Stimulated activated CD8-positive, alpha-beta memory T cell treated with anti-CD3 and anti-CD28 coated beads, Interleukin-15, amount 100 ng/mL, for 4 hours (primary cell): ENCODE measurements around the gene QPRT.
"Not testable (repeated sequence)": the region's sequence is repeated elsewhere in the genome, so short reads cannot be mapped to it uniquely, and the experiment has no call there.

ENCODE experiments used
- DNase-seq, 2 donors: peaks; one replicate each; pipeline ENCODE4 v3.0.0-alpha.2; 2020; ENCODE audit warnings: low read depth in 2 of 2

QPRT gene

GRCh38 chr16:29719063-29719462, 40.1 kb downstream of the QPRT start:
- DNase-seq, result no peak

- DNase-seq, result no peak
These were observed 41.7 kb downstream of the QPRT start for GRCh38 chr16:29720703-29721102.

GRCh38 chr16:29721167-29721879, 42.3 kb downstream of the QPRT start:
- not testable (repeated sequence) for DNase-seq

GRCh38 chr16:29726845-29727377, 47.9 kb downstream of the QPRT start:
- no peak for DNase-seq

- no peak for DNase-seq
These were observed 48.5 kb downstream of the QPRT start for GRCh38 chr16:29727452-29727851.

- no peak for DNase-seq
These were observed 50.1 kb downstream of the QPRT start for GRCh38 chr16:29729116-29729521.

- DNase-seq, result no peak
These were observed 51.7 kb downstream of the QPRT start for GRCh38 chr16:29730649-29731048.

GRCh38 chr16:29731768-29732601, 53.0 kb downstream of the QPRT start:
- peak in 1 of 2 donors; percentile 36 for DNase-seq

- DNase-seq, result no peak
These were observed 55.8 kb downstream of the QPRT start for GRCh38 chr16:29734786-29735185.

- DNase-seq, result no peak
These were observed 57.1 kb downstream of the QPRT start for GRCh38 chr16:29736112-29736511.

GRCh38 chr16:29736764-29737163, 57.8 kb downstream of the QPRT start:
- DNase-seq, result no peak

GRCh38 chr16:29737713-29738112, 58.7 kb downstream of the QPRT start:
- no peak for DNase-seq

GRCh38 chr16:29738514-29738913, 59.5 kb downstream of the QPRT start:
- DNase-seq, result no peak

- not testable (repeated sequence) for DNase-seq
These were observed 61.1 kb downstream of the QPRT start for GRCh38 chr16:29739927-29740629.

- DNase-seq, result not testable (repeated sequence)
These were observed 61.6 kb downstream of the QPRT start for GRCh38 chr16:29740630-29741015.

- DNase-seq, result no peak
These were observed 63.8 kb downstream of the QPRT start for GRCh38 chr16:29742683-29743275.

- DNase-seq, result no peak
These were observed 64.5 kb downstream of the QPRT start for GRCh38 chr16:29743475-29743826.

- no peak for DNase-seq
These were observed 65.0 kb downstream of the QPRT start for GRCh38 chr16:29743827-29744531.

- DNase-seq, result no peak
These were observed 65.6 kb downstream of the QPRT start for GRCh38 chr16:29744541-29745101.

- DNase-seq, result peak in 1 of 2 donors; percentile 23
These were observed 66.3 kb downstream of the QPRT start for GRCh38 chr16:29745121-29745852.
